Astrocyte (in vitro differentiated cells and primary cell): ENCODE data around the gene NCAM2. TPM values are rescaled to one million over a fixed set of nuclear protein-coding genes. Genes with fewer than 3 reads are reported as not detected.

Experiments used
- DNase-seq: peaks from one replicate; pipeline ENCODE4 v3.0.0-alpha.2; 2010; ENCODE audit warnings: low read depth
- FAIRE-seq: peaks from 2 replicates; lab custom pipeline; 2011; peaks lifted over from hg19 to GRCh38; lab: Jason Lieb, UNC
- H2AFZ ChIP-seq: 2 replicates; pipeline ENCODE4 v1.6.0; 2012; ENCODE audit warnings: low read depth, low read length, inconsistent platforms
- H3K27ac ChIP-seq: 2 replicates; pipeline ENCODE4 v1.5.1; 2011; ENCODE audit warnings: low read depth, low read length, inconsistent platforms
- H3K27me3 ChIP-seq: 2 replicates; pipeline ENCODE4 v1.6.0; 2011; ENCODE audit warnings: low read length, inconsistent platforms; ENCODE audit not compliant: insufficient read depth
- H3K36me3 ChIP-seq: 2 replicates; pipeline ENCODE4 v1.5.1; 2011; ENCODE audit warnings: low read length, inconsistent platforms; ENCODE audit not compliant: insufficient read depth
- H3K4me1 ChIP-seq: 2 replicates; pipeline ENCODE4 v1.5.1; 2011; ENCODE audit warnings: low read length, inconsistent platforms; ENCODE audit not compliant: insufficient read depth
- H3K4me2 ChIP-seq: 2 replicates; pipeline ENCODE4 v1.6.0; 2012; ENCODE audit warnings: low read length, inconsistent platforms
- H3K4me3 ChIP-seq: 2 replicates; pipeline ENCODE4 v1.5.1; 2011; ENCODE audit warnings: low read depth, mild to moderate bottlenecking, low read length, inconsistent platforms; ENCODE audit not compliant: insufficient read depth
- H3K79me2 ChIP-seq: 2 replicates; pipeline ENCODE4 v1.6.0; 2012; ENCODE audit warnings: mild to moderate bottlenecking, low read length, inconsistent platforms; ENCODE audit not compliant: insufficient read depth
- H3K9ac ChIP-seq: 2 replicates; pipeline ENCODE4 v1.6.0; 2012; ENCODE audit warnings: mild to moderate bottlenecking, low read length, inconsistent platforms
- H3K9me3 ChIP-seq: 2 replicates; pipeline ENCODE4 v1.5.1; 2012; ENCODE audit warnings: low read depth, mild to moderate bottlenecking, low read length, inconsistent platforms; ENCODE audit not compliant: insufficient read depth
- H4K20me1 ChIP-seq: 2 replicates; pipeline ENCODE4 v1.6.0; 2012; ENCODE audit warnings: low read length, inconsistent platforms; ENCODE audit not compliant: insufficient read depth
- H3K27ac Mint-ChIP-seq: one replicate; pipeline ENCODE4 v1.8.0; 2021; ENCODE audit warnings: mild to moderate bottlenecking, mixed read lengths; ENCODE audit not compliant: unreplicated experiment
- H3K27me3 Mint-ChIP-seq: one replicate; pipeline ENCODE4 v1.8.0; 2021; ENCODE audit warnings: low read depth, mixed read lengths; ENCODE audit not compliant: unreplicated experiment
- H3K36me3 Mint-ChIP-seq: one replicate; pipeline ENCODE4 v1.8.0; 2021; ENCODE audit warnings: low read depth, mixed read lengths; ENCODE audit not compliant: unreplicated experiment
- H3K4me1 Mint-ChIP-seq: one replicate; pipeline ENCODE4 v1.8.0; 2021; ENCODE audit warnings: low read depth, mixed read lengths; ENCODE audit not compliant: unreplicated experiment
- H3K4me3 Mint-ChIP-seq: one replicate; pipeline ENCODE4 v1.8.0; 2021; ENCODE audit warnings: mild to moderate bottlenecking, moderate library complexity, mixed read lengths; ENCODE audit not compliant: unreplicated experiment
- H3K9me3 Mint-ChIP-seq: one replicate; pipeline ENCODE4 v1.8.0; 2021; ENCODE audit warnings: mild to moderate bottlenecking, mixed read lengths; ENCODE audit not compliant: unreplicated experiment
- EZH2 ChIP-seq: IDR thresholded peaks from 2 replicates; pipeline ENCODE4 v1.6.1; 2012; ENCODE audit warnings: mild to moderate bottlenecking, low read length, inconsistent platforms; ENCODE audit not compliant: insufficient read depth
- total RNA-seq: library from RNA; stranded (reverse); gene quantifications from 2 replicates; pipeline ENCODE4 v1.2.1, GENCODE V29; 2021
- TF ChIP-seq, protein P1 (sequence below): IDR thresholded peaks from 2 replicates; pipeline ENCODE4 v1.5.1; 2011; ENCODE audit warnings: low read depth, mild to moderate bottlenecking, inconsistent platforms, low read length, moderate library complexity; ENCODE audit not compliant: insufficient read depth

NCAM2 gene
- total RNA-seq, 1 donor from 2014 or later, result 6.8 TPM

DNA sequence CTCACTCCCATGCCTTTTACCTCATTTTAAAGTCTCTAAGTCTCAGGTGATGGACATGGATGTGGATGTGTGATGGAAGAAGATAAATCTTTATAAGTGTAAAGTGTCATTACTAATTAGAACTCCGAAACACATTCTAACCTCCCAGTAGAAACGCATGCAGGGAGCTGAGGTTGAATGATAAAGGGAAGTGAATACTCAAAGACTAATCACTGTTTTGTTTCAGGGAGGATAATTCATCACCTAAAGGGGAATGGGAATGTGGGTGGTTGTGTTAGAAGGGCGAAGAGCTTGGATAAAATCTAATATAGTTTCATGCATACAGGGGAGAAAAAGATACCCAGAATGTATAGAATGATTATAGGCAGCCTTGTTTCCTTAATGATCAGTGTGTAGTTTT, 12.5 kb downstream of the NCAM2 start:
- no peaks in the 10 kb centered on the region for H3K4me1 ChIP-seq
- Mint-ChIP-seq H3K36me3 (no peaks in the 10 kb centered on the region), H3K27ac (no peak overlapping the region), H3K27me3 (no peaks in the 10 kb centered on the region), H3K9me3 (no peaks in the 10 kb centered on the region), H3K4me3 (no peak overlapping the region), H3K4me1 (no peaks in the 10 kb centered on the region)
- H3K27me3 ChIP-seq, result no peaks in the 10 kb centered on the region
- H3K4me2 ChIP-seq, result no peak overlapping the region
- H3K27ac ChIP-seq, result no peak overlapping the region
- H3K79me2 ChIP-seq, result no peaks in the 10 kb centered on the region
- H2AFZ ChIP-seq, result no peak overlapping the region
- no peak for DNase-seq
- no peaks in the 10 kb centered on the region for H4K20me1 ChIP-seq
- TF ChIP-seq, protein P1, sequence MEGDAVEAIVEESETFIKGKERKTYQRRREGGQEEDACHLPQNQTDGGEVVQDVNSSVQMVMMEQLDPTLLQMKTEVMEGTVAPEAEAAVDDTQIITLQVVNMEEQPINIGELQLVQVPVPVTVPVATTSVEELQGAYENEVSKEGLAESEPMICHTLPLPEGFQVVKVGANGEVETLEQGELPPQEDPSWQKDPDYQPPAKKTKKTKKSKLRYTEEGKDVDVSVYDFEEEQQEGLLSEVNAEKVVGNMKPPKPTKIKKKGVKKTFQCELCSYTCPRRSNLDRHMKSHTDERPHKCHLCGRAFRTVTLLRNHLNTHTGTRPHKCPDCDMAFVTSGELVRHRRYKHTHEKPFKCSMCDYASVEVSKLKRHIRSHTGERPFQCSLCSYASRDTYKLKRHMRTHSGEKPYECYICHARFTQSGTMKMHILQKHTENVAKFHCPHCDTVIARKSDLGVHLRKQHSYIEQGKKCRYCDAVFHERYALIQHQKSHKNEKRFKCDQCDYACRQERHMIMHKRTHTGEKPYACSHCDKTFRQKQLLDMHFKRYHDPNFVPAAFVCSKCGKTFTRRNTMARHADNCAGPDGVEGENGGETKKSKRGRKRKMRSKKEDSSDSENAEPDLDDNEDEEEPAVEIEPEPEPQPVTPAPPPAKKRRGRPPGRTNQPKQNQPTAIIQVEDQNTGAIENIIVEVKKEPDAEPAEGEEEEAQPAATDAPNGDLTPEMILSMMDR, result no peak
- TF ChIP-seq EZH2, result no peak
- no peaks in the 10 kb centered on the region for H3K36me3 ChIP-seq
- no peaks in the 10 kb centered on the region for H3K9me3 ChIP-seq
- no peak overlapping the region for H3K4me3 ChIP-seq
- FAIRE-seq, result no peak
- no peak overlapping the region for H3K9ac ChIP-seq

DNA sequence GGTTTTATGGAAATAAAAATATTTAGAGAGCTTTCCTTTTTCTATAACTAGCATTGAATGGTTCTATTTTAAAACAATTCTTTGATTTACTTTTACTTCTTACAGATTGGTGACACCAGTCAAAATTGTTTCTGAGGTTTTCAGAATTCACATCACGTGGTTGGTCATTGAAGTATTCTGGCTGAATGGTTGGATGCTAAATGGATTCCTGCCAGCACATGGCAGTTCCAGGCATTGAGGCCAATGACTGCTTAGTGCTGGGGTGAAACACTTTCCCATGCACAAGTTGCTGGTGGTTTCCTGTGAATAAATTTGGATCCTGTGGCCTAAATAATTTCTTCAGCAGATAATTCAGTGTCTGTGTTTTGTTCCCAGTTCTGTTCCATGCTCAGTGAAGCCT, 20.6 kb downstream of the NCAM2 start:
- DNase-seq, result peak; percentile 13
- Mint-ChIP-seq H3K4me3 (no peak overlapping the region), H3K27ac (no peak overlapping the region), H3K27me3 (no peaks in the 10 kb centered on the region), H3K4me1 (no peaks in the 10 kb centered on the region), H3K9me3 (no peaks in the 10 kb centered on the region), H3K36me3 (no peaks in the 10 kb centered on the region)
- H2AFZ ChIP-seq, result no peak overlapping the region
- TF ChIP-seq EZH2, result no peak
- TF ChIP-seq, protein P1, result no peak
- no peaks in the 10 kb centered on the region for H3K4me1 ChIP-seq
- H4K20me1 ChIP-seq, result no peaks in the 10 kb centered on the region
- H3K27ac ChIP-seq, result no peak overlapping the region
- no peaks in the 10 kb centered on the region for H3K27me3 ChIP-seq
- no peaks in the 10 kb centered on the region for H3K9me3 ChIP-seq
- no peak overlapping the region for H3K4me2 ChIP-seq
- H3K9ac ChIP-seq, result no peak overlapping the region
- no peaks in the 10 kb centered on the region for H3K79me2 ChIP-seq
- H3K36me3 ChIP-seq, result no peaks in the 10 kb centered on the region
- no peak for FAIRE-seq
- no peak overlapping the region for H3K4me3 ChIP-seq

DNA sequence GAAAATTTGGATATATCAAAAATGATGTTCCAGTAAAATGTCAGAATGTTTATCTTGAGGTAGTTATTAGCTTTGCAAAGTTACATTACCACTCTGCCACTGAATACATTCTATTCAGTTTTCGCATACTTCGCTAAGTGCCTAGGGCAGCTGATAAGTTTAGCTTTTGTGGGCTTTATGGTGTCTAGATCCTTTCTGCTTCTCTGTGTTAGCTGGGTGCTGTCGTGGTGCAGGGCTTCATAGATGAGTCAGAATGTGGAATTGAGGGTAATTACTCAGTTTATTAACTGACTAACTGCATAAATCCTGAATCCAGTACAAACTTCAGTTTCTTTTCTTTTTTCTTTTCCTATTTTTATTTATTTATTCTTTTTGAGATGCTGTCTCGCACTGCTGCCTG, 21.5 kb downstream of the NCAM2 start:
- Histone ChIP-seq H3K4me1 (no peaks in the 10 kb centered on the region), H3K27me3 (no peaks in the 10 kb centered on the region), H3K4me2 (no peak overlapping the region), H3K79me2 (no peaks in the 10 kb centered on the region), H3K27ac (no peak overlapping the region), H2AFZ (no peak overlapping the region), H3K9me3 (no peaks in the 10 kb centered on the region), H4K20me1 (no peaks in the 10 kb centered on the region), H3K36me3 (no peaks in the 10 kb centered on the region), H3K9ac (no peak overlapping the region), H3K4me3 (no peak overlapping the region)
- no peak overlapping the region for H3K4me3 Mint-ChIP-seq
- no peaks in the 10 kb centered on the region for H3K4me1 Mint-ChIP-seq
- H3K36me3 Mint-ChIP-seq, result no peaks in the 10 kb centered on the region
- H3K27ac Mint-ChIP-seq, result no peak overlapping the region
- no peak for FAIRE-seq
- H3K27me3 Mint-ChIP-seq, result no peaks in the 10 kb centered on the region
- TF ChIP-seq EZH2, result no peak
- TF ChIP-seq, protein P1, result no peak
- no peaks in the 10 kb centered on the region for H3K9me3 Mint-ChIP-seq
- peak; percentile 39 for DNase-seq
